ENCODE data around the gene NAA60. TPM values are rescaled to one million over a fixed set of nuclear protein-coding genes. Genes with fewer than 3 reads are reported as not detected.
"Not testable (repeated sequence)": the region's sequence is repeated elsewhere in the genome, so short reads cannot be mapped to it uniquely, and the experiment has no call there.

NAA60 gene
- total and polyA plus RNA-seq, 10 donors: 27.2 to 85.9 (median 46.3) TPM

- peaks cover 0 to 96% (median 13%) of the 10 kb centered on the region in 6 donors for H3K36me3 ChIP-seq
- intact Hi-C loops (cut with DNase I; ENCODE audit: low total_unique reads): no loop called here
- no peak overlapping the region for H3K4me3 ChIP-seq
- peak overlapping the region in 2 of 8 donors; percentile 33 to 36 for H3K27ac ChIP-seq
- H3K9me3 ChIP-seq: peaks cover 0 to 5% (median 0%) of the 10 kb centered on the region in 8 donors
- peaks cover 0 to 64% (median 28%) of the 10 kb centered on the region in 6 donors for H3K4me1 ChIP-seq
- no peak for DNase-seq
- peak in 2 of 3 donors; percentile 29 to 32 for TF ChIP-seq POLR2AphosphoS5 (IDR thresholded peaks at IDR 0.05)
- TF ChIP-seq POLR2A (IDR thresholded peaks at IDR 0.05): no peak
- TF ChIP-seq CTCF (IDR thresholded peaks at IDR 0.05 in 8 of 11, conservative IDR thresholded peaks at IDR 0.05 in 3 of 11): no peak
- whole genome bisulfite sequencing, 5 donors: 72 to 93% (median 83%) methylated on average over 16 of the region's 16 CpGs
- no peaks in the 10 kb centered on the region for H3K27me3 ChIP-seq (replicated peaks in 1 of 7)
These were observed 30.8 kb downstream of the NAA60 start for GRCh38 chr16:3474136-3474779.

- intact Hi-C loops (cut with DNase I; ENCODE audit: low total_unique reads); H3K27ac ChIP-seq; DNase-seq; H3K27me3 ChIP-seq (replicated peaks in 1 of 7); H3K9me3 ChIP-seq; H3K4me3 ChIP-seq: not testable (repeated sequence)
- Histone ChIP-seq H3K36me3 (peaks cover 0 to 96% (median 19%) of the 10 kb centered on the region in 6 donors), H3K4me1 (peaks cover 0 to 58% (median 25%) of the 10 kb centered on the region in 6 donors)
- 92 to 98% (median 96%) methylated on average over 7 of the region's 7 CpGs for WGBS, 5 donors
These were observed 31.4 kb downstream of the NAA60 start for GRCh38 chr16:3474870-3475269.

- no peak for DNase-seq
- Histone ChIP-seq H3K9me3 (peaks cover 0 to 5% (median 0%) of the 10 kb centered on the region in 8 donors), H3K36me3 (peaks cover 0 to 97% (median 28%) of the 10 kb centered on the region in 6 donors), H3K27ac (no peak overlapping the region), H3K4me3 (no peak overlapping the region), H3K27me3 (replicated peaks in 1 of 7) (no peaks in the 10 kb centered on the region), H3K4me1 (peaks cover 0 to 51% (median 20%) of the 10 kb centered on the region in 6 donors)
- intact Hi-C loops (cut with DNase I; ENCODE audit: low total_unique reads): no loop called here
- peak in 1 of 3 donors; percentile 34 for TF ChIP-seq POLR2AphosphoS5 (IDR thresholded peaks at IDR 0.05)
- TF ChIP-seq POLR2A (IDR thresholded peaks at IDR 0.05): no peak
- WGBS, 5 donors: 88 to 93% (median 92%) methylated on average over 24 to 29 of the region's 29 CpGs
These were observed 32.3 kb downstream of the NAA60 start for GRCh38 chr16:3475604-3476375.

DNA sequence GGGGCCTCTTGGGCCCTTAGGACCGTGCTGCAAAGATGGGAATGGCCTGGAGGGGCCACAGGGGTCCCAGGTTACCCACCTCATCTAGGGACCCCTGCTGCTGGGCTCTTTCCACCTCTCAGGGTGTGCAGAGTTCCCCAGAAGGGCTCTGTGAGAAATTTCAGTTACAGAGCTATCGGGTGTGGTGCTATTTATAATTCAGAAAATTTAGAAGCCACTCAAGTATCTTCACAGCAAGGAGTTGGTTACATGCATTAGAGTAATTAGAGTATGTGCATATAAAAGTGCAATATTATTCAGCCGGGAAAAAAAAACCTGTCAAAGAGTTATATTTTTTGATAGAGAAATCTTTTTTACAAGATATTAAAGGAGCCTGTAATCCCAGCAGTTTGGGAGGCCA lies 32.9 kb downstream of the NAA60 start:
- 88 to 94% (median 93%) methylated on average over 3 of the region's 3 CpGs for WGBS, 5 donors
- Histone ChIP-seq H3K36me3 (peaks cover 0 to 99% (median 34%) of the 10 kb centered on the region in 6 donors), H3K4me3 (no peak overlapping the region), H3K27ac (no peak overlapping the region), H3K27me3 (replicated peaks in 1 of 7) (no peaks in the 10 kb centered on the region), H3K9me3 (peaks cover 0 to 5% (median 0%) of the 10 kb centered on the region in 8 donors), H3K4me1 (peaks cover 0 to 47% (median 22%) of the 10 kb centered on the region in 6 donors)
- no peak for DNase-seq
- intact Hi-C loops (cut with DNase I; ENCODE audit: low total_unique reads): no loop called here
- TF ChIP-seq POLR2A (IDR thresholded peaks at IDR 0.05) (no peak), POLR2AphosphoS5 (IDR thresholded peaks at IDR 0.05) (no peak), CTCF (IDR thresholded peaks at IDR 0.05 in 8 of 11, conservative IDR thresholded peaks at IDR 0.05 in 3 of 11) (no peak)
